Activated CD4-positive, alpha-beta T cell treated with anti-CD3 and anti-CD28 coated beads, Interleukin-2, amount 50 U/mL, for 16 hours (primary cell): ENCODE results near the gene HSPBP1.

Source experiments
- DNase-seq: peaks from one replicate; pipeline ENCODE4 v3.0.0-alpha.2; 2020

Gene HSPBP1

GRCh38 chr19:55252760-55253663, 26.9 kb downstream of the HSPBP1 start:
- no peak for DNase-seq

- peak; percentile 72 for DNase-seq
These were observed 28.4 kb downstream of the HSPBP1 start for GRCh38 chr19:55251341-55252081.

- DNase-seq, result no peak
These were observed 29.5 kb downstream of the HSPBP1 start for GRCh38 chr19:55250262-55251036.

GRCh38 chr19:55249841-55250240, 30.1 kb downstream of the HSPBP1 start:
- no peak for DNase-seq

GRCh38 chr19:55248704-55249103, 31.2 kb downstream of the HSPBP1 start:
- DNase-seq, result no peak

GRCh38 chr19:55248166-55248675, 31.7 kb downstream of the HSPBP1 start:
- DNase-seq, result no peak

- DNase-seq, result no peak
These were observed 32.2 kb downstream of the HSPBP1 start for GRCh38 chr19:55247621-55248099.

GRCh38 chr19:55246462-55247451, 33.2 kb downstream of the HSPBP1 start:
- DNase-seq, result no peak

- DNase-seq, result no peak
These were observed 34.5 kb downstream of the HSPBP1 start for GRCh38 chr19:55245236-55245904.

GRCh38 chr19:55244004-55244680, 35.8 kb downstream of the HSPBP1 start:
- DNase-seq, result no peak

GRCh38 chr19:55242517-55242916, 37.4 kb downstream of the HSPBP1 start:
- DNase-seq, result no peak

GRCh38 chr19:55241935-55242464, 37.9 kb downstream of the HSPBP1 start:
- no peak for DNase-seq

- DNase-seq, result no peak
These were observed 38.6 kb downstream of the HSPBP1 start for GRCh38 chr19:55241143-55241934.

- no peak for DNase-seq
These were observed 39.2 kb downstream of the HSPBP1 start for GRCh38 chr19:55240713-55241020.

- DNase-seq, result no peak
These were observed 40.9 kb downstream of the HSPBP1 start for GRCh38 chr19:55239004-55239403.

- no peak for DNase-seq
These were observed 41.9 kb downstream of the HSPBP1 start for GRCh38 chr19:55238030-55238429.

- DNase-seq, result no peak
These were observed 46.9 kb downstream of the HSPBP1 start for GRCh38 chr19:55232986-55233385.

GRCh38 chr19:55232286-55232602, 47.7 kb downstream of the HSPBP1 start:
- no peak for DNase-seq
